Activated CD8-positive, alpha-beta T cell treated with anti-CD3 and anti-CD28 coated beads for 36 hours (primary cell): ENCODE data around the gene RAB31. TPM values are rescaled to one million over a fixed set of nuclear protein-coding genes. Genes with fewer than 3 reads are reported as not detected.

Experiments
- ATAC-seq: fragments of 200-7000 bp; cut with Tn5 transposase; one replicate; pipeline ENCODE4 v1.10.0; 2021; ENCODE audit warnings: mild to moderate bottlenecking, moderate library complexity
- CTCF ChIA-PET: fragments of 350-600 bp; sonication (Branson Sonifier 250); formaldehyde crosslinking; loops from one replicate; lab custom pipeline; 2021; ENCODE audit warnings: antibody characterized with exemption; lab: Charles Lee
- POLR2A ChIA-PET: fragments of 350-600 bp; sonication (Branson Sonifier 250); formaldehyde crosslinking; loops from one replicate; lab custom pipeline; 2021; ENCODE audit warnings: antibody characterized with exemption; lab: Charles Lee
- DNase-seq: peaks from one replicate; pipeline ENCODE4 v3.0.0-alpha.2; 2020
- H3K27ac Mint-ChIP-seq: one replicate; pipeline ENCODE4 v1.8.0; 2021; ENCODE audit warnings: mild to moderate bottlenecking, mixed read lengths
- H3K27me3 Mint-ChIP-seq: one replicate; pipeline ENCODE4 v1.8.0; 2021; ENCODE audit warnings: mixed read lengths
- H3K36me3 Mint-ChIP-seq: one replicate; pipeline ENCODE4 v1.8.0; 2021; ENCODE audit warnings: low read depth, mixed read lengths
- H3K4me1 Mint-ChIP-seq: one replicate; pipeline ENCODE4 v1.8.0; 2021; ENCODE audit warnings: low read depth, mixed read lengths
- H3K4me3 Mint-ChIP-seq: one replicate; pipeline ENCODE4 v1.8.0; 2021; ENCODE audit warnings: mild to moderate bottlenecking, moderate library complexity, mixed read lengths
- H3K9me3 Mint-ChIP-seq: one replicate; pipeline ENCODE4 v1.8.0; 2021; ENCODE audit warnings: mixed read lengths
- CTCF ChIP-seq: fragments of 200-600 bp; IDR thresholded peaks from one replicate; pipeline ENCODE4 v1.8.0; 2022; ENCODE audit warnings: antibody characterized with exemption, mild to moderate bottlenecking
- intact Hi-C: fragments of 100-400 bp; cut with micrococcal nuclease; formaldehyde crosslinking; loops from one replicate; pipeline ENCODE4 v1.10.0; 2022
- total RNA-seq, 2 experiments: library from RNA; stranded (reverse); gene quantifications; one replicate each; pipeline ENCODE4 v1.2.3, GENCODE V29; 2021

Gene RAB31
- total RNA-seq, 2 experiments from 2014 or later = 0.45 to 0.76 TPM

- no peak overlapping the region for H3K27ac Mint-ChIP-seq
- intact Hi-C loops = no loop called here
- H3K9me3 Mint-ChIP-seq = no peaks in the 10 kb centered on the region
- ATAC-seq (no peak), DNase-seq (no peak)
- CTCF ChIA-PET = no interaction called here
- H3K4me1 Mint-ChIP-seq = no peaks in the 10 kb centered on the region
- no peaks in the 10 kb centered on the region for H3K36me3 Mint-ChIP-seq
- no peak overlapping the region for H3K4me3 Mint-ChIP-seq
- POLR2A ChIA-PET = no interaction called here
- TF ChIP-seq CTCF = no peak
- H3K27me3 Mint-ChIP-seq = no peaks in the 10 kb centered on the region
These were observed 41.5 kb downstream of the RAB31 start for GRCh38 chr18:9749611-9750010.

GRCh38 chr18:9750112-9750511 lies 42.0 kb downstream of the RAB31 start:
- Mint-ChIP-seq H3K27me3 (no peaks in the 10 kb centered on the region), H3K4me1 (no peaks in the 10 kb centered on the region), H3K4me3 (no peak overlapping the region), H3K9me3 (no peaks in the 10 kb centered on the region), H3K27ac (no peak overlapping the region), H3K36me3 (no peaks in the 10 kb centered on the region)
- ATAC-seq (no peak), DNase-seq (no peak)
- ChIA-PET CTCF (no interaction called here), POLR2A (no interaction called here)
- no peak for TF ChIP-seq CTCF
- intact Hi-C loops = no loop called here

GRCh38 chr18:9750606-9751304 lies 42.7 kb downstream of the RAB31 start:
- no peak for ATAC-seq
- H3K4me1 Mint-ChIP-seq = no peaks in the 10 kb centered on the region
- no peaks in the 10 kb centered on the region for H3K27me3 Mint-ChIP-seq
- no peaks in the 10 kb centered on the region for H3K36me3 Mint-ChIP-seq
- H3K4me3 Mint-ChIP-seq = no peak overlapping the region
- intact Hi-C loops = no loop called here
- ChIA-PET POLR2A (no interaction called here), CTCF (interaction anchor here (2.1 kb wide), 1 partner anchor 21 kb away, joined by 6 read pairs; no protein-coding TSS in a partner anchor)
- H3K27ac Mint-ChIP-seq = no peak overlapping the region
- TF ChIP-seq CTCF = no peak
- DNase-seq = no peak
- no peaks in the 10 kb centered on the region for H3K9me3 Mint-ChIP-seq

- TF ChIP-seq CTCF = no peak
- ChIA-PET POLR2A (no interaction called here), CTCF (interaction anchor here (0.9 to 2.1 kb wide), 2 partner anchors 12 to 20 kb away, joined by 3 to 6 read pairs; no protein-coding TSS in a partner anchor)
- H3K27me3 Mint-ChIP-seq = no peaks in the 10 kb centered on the region
- H3K27ac Mint-ChIP-seq = no peak overlapping the region
- no peaks in the 10 kb centered on the region for H3K4me1 Mint-ChIP-seq
- ATAC-seq (no peak), DNase-seq (no peak)
- H3K36me3 Mint-ChIP-seq = no peaks in the 10 kb centered on the region
- intact Hi-C loops = no loop called here
- H3K9me3 Mint-ChIP-seq = no peaks in the 10 kb centered on the region
- no peak overlapping the region for H3K4me3 Mint-ChIP-seq
These were observed 43.4 kb downstream of the RAB31 start for GRCh38 chr18:9751371-9752031.

GRCh38 chr18:9753846-9754245 lies 45.7 kb downstream of the RAB31 start:
- ChIA-PET CTCF (interaction anchor here (1.0 kb wide), 1 partner anchor 17 kb away, joined by 4 read pairs; no protein-coding TSS in a partner anchor), POLR2A (no interaction called here)
- no peak overlapping the region for H3K27ac Mint-ChIP-seq
- ATAC-seq (no peak), DNase-seq (no peak)
- peaks cover 3% of the 10 kb centered on the region for H3K27me3 Mint-ChIP-seq
- H3K4me1 Mint-ChIP-seq = no peaks in the 10 kb centered on the region
- H3K36me3 Mint-ChIP-seq = no peaks in the 10 kb centered on the region
- no peaks in the 10 kb centered on the region for H3K9me3 Mint-ChIP-seq
- no peak for TF ChIP-seq CTCF
- no peak overlapping the region for H3K4me3 Mint-ChIP-seq
- intact Hi-C loops = no loop called here
